Measurements from ENCODE around the gene SPARCL1. TPM values are rescaled to one million over a fixed set of nuclear protein-coding genes. Genes with fewer than 3 reads are reported as not detected.
"Not testable (repeated sequence)": the region's sequence is repeated elsewhere in the genome, so short reads cannot be mapped to it uniquely, and the experiment has no call there.

Gene SPARCL1, protein sequence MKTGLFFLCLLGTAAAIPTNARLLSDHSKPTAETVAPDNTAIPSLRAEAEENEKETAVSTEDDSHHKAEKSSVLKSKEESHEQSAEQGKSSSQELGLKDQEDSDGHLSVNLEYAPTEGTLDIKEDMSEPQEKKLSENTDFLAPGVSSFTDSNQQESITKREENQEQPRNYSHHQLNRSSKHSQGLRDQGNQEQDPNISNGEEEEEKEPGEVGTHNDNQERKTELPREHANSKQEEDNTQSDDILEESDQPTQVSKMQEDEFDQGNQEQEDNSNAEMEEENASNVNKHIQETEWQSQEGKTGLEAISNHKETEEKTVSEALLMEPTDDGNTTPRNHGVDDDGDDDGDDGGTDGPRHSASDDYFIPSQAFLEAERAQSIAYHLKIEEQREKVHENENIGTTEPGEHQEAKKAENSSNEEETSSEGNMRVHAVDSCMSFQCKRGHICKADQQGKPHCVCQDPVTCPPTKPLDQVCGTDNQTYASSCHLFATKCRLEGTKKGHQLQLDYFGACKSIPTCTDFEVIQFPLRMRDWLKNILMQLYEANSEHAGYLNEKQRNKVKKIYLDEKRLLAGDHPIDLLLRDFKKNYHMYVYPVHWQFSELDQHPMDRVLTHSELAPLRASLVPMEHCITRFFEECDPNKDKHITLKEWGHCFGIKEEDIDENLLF
- not detected for polyA plus RNA-seq

DNA sequence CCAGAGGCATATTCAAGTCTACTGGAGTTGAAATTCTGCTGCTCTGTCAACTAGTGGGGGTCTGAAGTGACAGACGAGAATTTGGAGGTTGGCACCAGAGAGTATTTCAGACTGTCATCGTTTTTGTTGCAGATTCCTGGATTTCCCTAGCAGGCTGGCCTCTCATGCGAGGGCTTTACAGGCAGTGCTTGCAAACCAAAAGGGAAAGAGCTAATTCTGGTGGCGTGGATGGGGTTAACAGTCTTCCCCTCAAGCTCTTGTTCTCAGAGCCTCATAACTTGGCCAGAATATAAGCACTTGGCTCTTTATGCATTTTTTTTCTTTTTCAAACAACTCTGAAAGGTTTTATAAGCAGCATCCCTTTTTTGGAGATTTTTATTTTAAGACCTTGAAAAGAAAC is at the start of gene SPARCL1:
TSS of gene SPARCL1 (minus strand) at position 190 of the 400 bp plus-strand sequence. CDS start 29,802 bp downstream, outside the sequence.
- Mint-ChIP-seq H3K36me3 (peaks cover 1% of the 10 kb centered on the region), H3K4me3 (no peak within 1 kb of the TSS), H3K27ac (no peak within 1 kb of the TSS), H3K27me3 (no peaks in the 10 kb centered on the region), H3K4me1 (no peaks in the 10 kb centered on the region), H3K9me3 (peaks cover 3 to 12% (median 5%) of the 10 kb centered on the region in 3 donors)

DNA sequence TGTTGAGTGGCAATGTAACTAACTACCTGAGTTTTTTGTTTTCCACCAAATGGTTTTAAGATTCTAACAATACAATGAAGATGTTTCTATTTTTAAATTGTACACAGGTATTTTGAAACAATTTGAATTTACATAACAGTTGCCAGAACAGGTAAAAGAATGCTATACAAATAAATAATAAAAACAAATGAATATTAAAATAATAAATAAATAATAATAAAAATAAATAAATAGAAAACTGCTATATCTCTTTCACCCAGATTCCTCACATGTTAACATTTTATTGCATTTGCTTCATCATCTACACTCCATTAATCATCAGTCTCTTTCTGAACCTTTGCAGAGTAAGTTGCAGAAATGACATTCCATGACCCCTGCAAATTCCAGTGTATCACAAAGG is 46.8 kb upstream of the SPARCL1 start:
- Mint-ChIP-seq H3K36me3 (no peaks in the 10 kb centered on the region), H3K27ac (no peak overlapping the region), H3K4me1 (no peaks in the 10 kb centered on the region), H3K4me3 (no peak overlapping the region), H3K9me3 (peaks cover 0 to 3% (median 0%) of the 10 kb centered on the region in 3 donors), H3K27me3 (peaks cover 7% of the 10 kb centered on the region)

DNA sequence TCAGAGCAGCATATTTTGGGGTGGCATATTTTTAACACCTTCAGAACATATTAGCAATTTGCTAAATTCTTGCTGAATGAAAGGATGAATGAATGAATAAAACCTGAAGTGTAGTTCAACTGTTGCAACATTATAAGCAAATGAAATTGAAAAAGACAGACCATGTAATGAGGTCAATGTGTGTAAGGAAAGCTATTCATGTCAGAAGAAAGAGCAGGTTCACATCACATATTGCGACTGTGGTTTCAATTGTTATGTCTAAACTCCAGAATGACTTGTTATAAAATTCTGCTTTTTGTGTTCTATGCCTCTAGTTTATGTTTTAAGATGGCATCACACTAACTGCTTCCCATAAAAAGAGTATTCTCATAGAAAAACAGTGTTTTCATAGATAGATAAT is 46.2 kb upstream of the SPARCL1 start:
- Mint-ChIP-seq H3K4me1 (no peaks in the 10 kb centered on the region), H3K36me3 (no peaks in the 10 kb centered on the region), H3K27me3 (peaks cover 7% of the 10 kb centered on the region), H3K27ac (no peak overlapping the region), H3K4me3 (no peak overlapping the region), H3K9me3 (peaks cover 0 to 3% (median 0%) of the 10 kb centered on the region in 3 donors)

DNA sequence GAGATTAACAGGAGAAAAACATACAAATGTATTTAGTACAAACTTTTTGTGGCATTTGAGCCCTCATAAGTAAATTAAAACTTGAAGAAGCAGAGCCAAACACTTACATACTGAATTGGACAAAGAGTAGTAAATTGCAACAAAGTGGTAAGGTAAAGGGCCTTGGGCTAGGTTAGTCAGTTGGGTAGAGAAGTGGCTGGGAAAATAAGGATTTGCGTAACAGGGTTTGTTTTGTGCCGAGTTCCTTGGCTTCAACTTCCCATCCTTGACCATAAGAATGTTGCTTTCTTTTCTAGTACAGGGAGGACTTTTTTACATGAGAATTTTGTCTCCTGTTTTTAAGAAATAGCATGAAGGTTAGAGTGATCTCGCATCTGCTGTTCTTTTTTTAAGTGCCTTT is 45.8 kb upstream of the SPARCL1 start:
- no peaks in the 10 kb centered on the region for H3K4me1 Mint-ChIP-seq
- H3K27ac Mint-ChIP-seq, result no peak overlapping the region
- H3K27me3 Mint-ChIP-seq, result peaks cover 7% of the 10 kb centered on the region
- peaks cover 0 to 3% (median 0%) of the 10 kb centered on the region in 3 donors for H3K9me3 Mint-ChIP-seq
- H3K36me3 Mint-ChIP-seq, result no peaks in the 10 kb centered on the region
- no peak overlapping the region for H3K4me3 Mint-ChIP-seq

DNA sequence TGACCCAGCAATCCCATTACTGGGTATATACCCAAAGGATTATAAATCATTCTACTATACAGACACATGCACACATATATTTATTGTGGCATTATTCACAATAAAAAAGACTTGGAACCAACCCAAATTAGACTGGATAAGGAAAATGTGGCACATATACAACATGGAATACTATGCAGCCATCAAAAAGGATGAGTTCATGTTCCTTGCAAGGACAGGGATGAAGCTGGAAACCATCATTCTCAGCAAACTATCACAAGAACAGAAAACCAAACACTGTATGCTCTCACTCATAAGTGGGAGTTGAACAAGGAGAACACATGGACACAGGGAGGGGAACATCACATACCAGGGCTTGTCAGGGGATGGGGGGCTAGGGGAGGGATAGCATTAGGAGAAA is 45.2 kb upstream of the SPARCL1 start:
- not testable (repeated sequence) for H3K27me3 Mint-ChIP-seq, H3K4me1 Mint-ChIP-seq, H3K4me3 Mint-ChIP-seq, H3K9me3 Mint-ChIP-seq, H3K27ac Mint-ChIP-seq, H3K36me3 Mint-ChIP-seq

DNA sequence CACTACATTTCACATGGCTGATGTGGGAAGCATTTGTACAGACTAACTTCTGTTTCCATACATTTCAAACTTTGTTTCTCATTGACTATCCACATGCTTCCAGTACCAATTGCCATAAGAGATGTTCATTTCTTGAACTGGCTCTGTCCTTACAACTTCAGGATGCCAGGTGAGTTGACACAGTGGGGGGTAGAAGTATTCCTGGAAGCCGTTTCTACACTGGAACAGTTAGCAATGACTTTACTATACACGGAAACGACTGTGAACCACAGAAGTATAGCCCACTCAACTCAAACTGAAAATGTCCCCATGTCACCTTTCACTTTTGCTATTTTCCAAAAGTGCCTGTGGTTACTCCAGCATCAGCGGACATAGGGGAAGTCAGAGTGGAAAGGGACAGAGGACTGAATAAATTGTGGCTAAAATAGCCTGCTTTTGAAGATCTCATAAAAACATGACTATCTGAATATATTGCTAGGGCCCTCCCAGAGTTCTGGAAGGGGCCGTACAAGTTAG is 41.2 kb upstream of the SPARCL1 start:
- H3K27ac Mint-ChIP-seq, result no peak overlapping the region

DNA sequence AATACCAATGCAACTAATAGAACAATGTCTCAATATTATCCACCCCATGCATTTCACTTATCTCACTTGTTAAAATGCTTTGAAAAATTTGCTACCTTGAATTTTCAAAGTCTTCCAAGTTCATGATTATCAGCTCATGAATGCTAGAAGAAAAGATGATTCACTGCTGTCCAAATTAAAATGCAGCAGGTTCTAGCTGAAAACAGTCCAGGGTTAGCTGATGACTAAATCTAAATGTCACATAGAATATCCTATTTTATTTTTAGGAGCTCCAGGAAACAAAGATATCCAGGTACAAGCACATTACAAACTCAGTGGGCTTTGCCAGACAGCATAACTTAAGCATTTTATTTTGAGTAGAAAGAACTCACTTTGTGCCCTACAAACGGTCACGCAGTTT is 38.0 kb upstream of the SPARCL1 start:
- Mint-ChIP-seq H3K4me1 (no peaks in the 10 kb centered on the region), H3K9me3 (no peaks in the 10 kb centered on the region), H3K36me3 (no peaks in the 10 kb centered on the region), H3K27me3 (peaks cover 3% of the 10 kb centered on the region), H3K27ac (no peak overlapping the region), H3K4me3 (no peak overlapping the region)

More for the DNA sequence above, 41.2 kb upstream of the SPARCL1 start:
- Mint-ChIP-seq H3K9me3 (peaks cover 0 to 3% (median 0%) of the 10 kb centered on the region in 3 donors), H3K27me3 (peaks cover 3% of the 10 kb centered on the region), H3K4me1 (no peaks in the 10 kb centered on the region), H3K4me3 (no peak overlapping the region), H3K36me3 (no peaks in the 10 kb centered on the region)

DNA sequence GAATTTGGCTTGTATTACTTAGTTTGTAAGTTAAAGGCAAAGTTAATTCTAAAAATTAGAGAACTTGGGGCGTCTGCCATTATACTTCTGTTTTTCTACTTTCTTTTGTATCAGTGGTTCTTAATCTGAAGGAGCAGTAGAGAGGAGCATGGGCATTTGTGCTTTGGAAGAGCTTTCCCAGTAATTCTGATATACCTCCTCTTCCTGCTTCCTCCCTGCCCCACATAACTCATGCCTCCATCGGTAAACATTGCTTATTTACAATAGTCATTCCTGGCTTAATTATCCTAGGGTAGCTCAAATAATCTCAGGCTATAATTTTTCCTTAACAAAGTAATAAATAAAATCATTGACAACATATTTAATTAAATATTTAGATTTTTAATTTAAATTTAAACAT is 37.1 kb upstream of the SPARCL1 start:
- no peaks in the 10 kb centered on the region for H3K36me3 Mint-ChIP-seq
- no peaks in the 10 kb centered on the region for H3K9me3 Mint-ChIP-seq
- H3K27ac Mint-ChIP-seq, result no peak overlapping the region
- H3K27me3 Mint-ChIP-seq, result peaks cover 3% of the 10 kb centered on the region
- H3K4me3 Mint-ChIP-seq, result no peak overlapping the region
- no peaks in the 10 kb centered on the region for H3K4me1 Mint-ChIP-seq

DNA sequence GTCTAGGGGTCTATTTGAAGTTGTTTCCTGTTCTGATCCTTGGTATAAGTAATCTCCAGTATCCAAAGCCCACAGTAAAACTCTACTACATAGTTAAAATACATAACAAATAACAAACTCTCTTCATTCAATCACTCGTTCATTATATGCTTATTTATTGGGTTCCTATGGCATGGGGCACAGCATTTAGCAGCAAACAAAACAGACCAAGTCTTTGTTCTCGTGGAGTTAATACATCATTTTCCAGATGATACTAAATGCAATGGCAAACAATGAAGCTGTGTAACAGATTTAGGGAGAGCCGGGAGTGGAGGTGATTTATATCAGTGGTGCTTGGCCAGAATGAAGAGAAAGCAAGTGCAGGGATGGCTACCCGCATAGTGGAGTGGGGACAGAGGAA is 36.6 kb upstream of the SPARCL1 start:
- Mint-ChIP-seq H3K27ac (peak overlapping the region in 1 of 3 donors; percentile 64), H3K27me3 (peaks cover 7% of the 10 kb centered on the region), H3K36me3 (no peaks in the 10 kb centered on the region), H3K4me1 (no peaks in the 10 kb centered on the region), H3K4me3 (no peak overlapping the region), H3K9me3 (no peaks in the 10 kb centered on the region)

DNA sequence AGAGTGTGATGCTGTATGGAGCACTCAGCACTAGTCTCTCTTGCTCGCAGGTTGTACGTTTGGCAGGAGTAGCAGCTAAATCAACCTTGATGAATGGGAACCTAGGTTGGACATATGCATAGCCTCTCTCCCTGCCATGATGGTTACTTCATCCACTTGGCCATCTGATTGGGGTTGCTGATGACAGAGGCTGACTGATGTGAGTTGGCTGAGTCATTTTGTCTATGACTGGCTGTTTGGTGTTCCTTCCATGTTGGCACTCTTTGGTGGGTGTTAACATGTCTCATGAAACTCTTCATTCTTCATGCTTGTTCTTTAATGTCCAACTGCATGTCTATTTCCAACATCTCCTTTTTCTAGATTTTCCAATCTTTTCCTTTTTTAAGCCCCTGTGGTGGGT is 31.6 kb upstream of the SPARCL1 start:
- Mint-ChIP-seq H3K27me3 (peaks cover 5% of the 10 kb centered on the region), H3K36me3 (no peaks in the 10 kb centered on the region), H3K4me3 (no peak overlapping the region), H3K9me3 (no peaks in the 10 kb centered on the region), H3K4me1 (peaks cover 4 to 7% (median 4%) of the 10 kb centered on the region in 3 donors), H3K27ac (no peak overlapping the region)

DNA sequence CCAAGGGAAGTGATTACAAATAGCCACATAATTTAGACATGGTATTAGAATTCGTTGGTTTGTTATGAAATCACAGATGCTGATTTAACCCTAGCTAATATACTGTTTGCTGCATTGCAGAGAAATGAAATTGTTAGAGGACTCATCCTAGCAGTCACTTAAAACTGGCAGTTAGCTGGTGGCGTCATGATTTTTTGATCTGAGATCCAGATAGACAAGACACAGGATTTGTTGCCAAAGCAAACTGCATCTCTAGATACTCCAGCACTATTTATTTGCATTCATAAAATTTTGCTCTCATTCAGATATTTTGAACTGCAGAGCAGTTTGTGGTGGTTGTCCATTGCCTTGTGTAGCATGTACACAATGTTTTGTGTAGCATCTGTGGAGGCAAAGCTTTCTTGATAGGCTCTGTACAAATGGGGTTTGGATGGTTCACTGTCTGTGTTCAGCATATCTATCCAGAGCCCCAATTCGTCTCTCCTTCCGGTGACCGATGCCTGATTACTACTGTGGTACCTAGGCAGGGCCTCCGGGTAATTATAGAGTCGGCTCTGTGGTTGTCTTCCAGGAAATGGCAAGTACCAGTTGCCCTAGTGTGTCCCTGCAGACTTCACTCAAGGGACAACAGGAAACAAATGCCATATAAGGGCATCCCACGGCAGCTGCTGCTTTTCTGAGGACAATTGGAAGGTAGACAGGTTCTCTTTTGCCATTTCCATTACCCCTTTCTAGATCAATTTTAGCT is 30.1 kb upstream of the SPARCL1 start:
- Mint-ChIP-seq H3K9me3 (no peaks in the 10 kb centered on the region), H3K27ac (no peak overlapping the region), H3K4me3 (peak overlapping the region in 2 of 4 donors; percentile 26 to 39), H3K36me3 (no peaks in the 10 kb centered on the region), H3K27me3 (peaks cover 5% of the 10 kb centered on the region), H3K4me1 (peaks cover 4 to 7% (median 4%) of the 10 kb centered on the region in 3 donors)

DNA sequence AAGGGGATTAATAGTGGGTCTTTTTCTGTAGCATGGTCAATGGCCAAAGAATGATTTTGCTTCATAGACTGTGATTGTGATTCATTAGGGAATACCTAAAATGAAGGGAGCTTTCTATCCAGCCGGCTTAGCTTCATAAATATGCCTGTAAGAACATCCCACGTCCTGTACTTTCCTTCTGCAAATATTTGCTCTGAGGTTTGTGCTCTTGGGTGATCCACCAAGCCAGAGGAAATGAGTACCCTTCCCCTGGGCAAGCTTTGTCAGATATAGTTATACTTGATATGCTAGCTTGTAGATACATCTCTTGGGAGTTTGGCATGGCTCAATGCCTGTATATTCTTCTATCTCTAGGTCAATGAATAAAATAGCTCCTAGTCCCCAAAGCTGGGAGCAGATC is 28.2 kb upstream of the SPARCL1 start:
- no peak overlapping the region for H3K27ac Mint-ChIP-seq

DNA sequence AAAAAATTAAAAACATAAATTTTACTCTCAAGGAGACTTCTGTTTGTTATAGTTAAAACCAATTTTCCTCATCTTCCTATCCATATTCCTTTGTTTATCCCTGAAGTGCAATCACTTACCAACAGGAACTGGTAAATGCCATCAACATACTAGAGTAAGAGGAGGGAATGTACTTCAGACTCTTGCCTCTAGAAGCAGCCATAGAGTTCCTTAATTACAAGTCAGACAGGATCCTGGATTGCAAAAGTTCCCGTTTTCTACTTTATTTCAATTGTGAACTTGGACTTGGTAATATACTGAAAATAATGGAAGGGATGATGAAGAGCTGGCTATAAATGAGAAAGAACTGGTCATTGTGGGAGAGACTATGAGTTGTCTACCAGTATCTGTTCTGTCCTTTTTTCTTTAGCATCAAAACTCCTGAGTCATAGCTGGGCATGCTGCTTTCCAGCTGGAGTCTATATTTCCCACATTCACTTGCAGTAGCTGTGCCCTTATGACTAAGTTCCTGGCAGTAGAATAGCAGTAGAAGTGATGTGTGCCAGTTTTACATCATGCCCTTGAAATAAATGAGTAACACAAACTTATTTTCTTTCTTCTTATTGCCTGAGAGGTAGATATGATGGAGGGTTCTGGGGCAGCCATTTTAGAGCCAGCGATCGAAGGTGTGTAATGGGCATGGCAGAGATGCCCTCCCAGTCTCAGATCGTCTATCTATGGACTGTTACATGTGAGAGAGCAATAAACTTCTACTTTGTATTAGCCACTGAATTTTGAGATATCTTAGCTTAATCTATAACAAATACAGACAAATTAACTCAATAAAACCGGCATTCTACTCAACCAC is 26.8 kb upstream of the SPARCL1 start:
- Mint-ChIP-seq H3K36me3 (no peaks in the 10 kb centered on the region), H3K27ac (no peak overlapping the region), H3K4me3 (no peak overlapping the region), H3K27me3 (peaks cover 2% of the 10 kb centered on the region), H3K9me3 (no peaks in the 10 kb centered on the region), H3K4me1 (peaks cover 4 to 7% (median 4%) of the 10 kb centered on the region in 3 donors)

More for the DNA sequence above, 28.2 kb upstream of the SPARCL1 start:
- Mint-ChIP-seq H3K36me3 (no peaks in the 10 kb centered on the region), H3K4me3 (no peak overlapping the region), H3K4me1 (peaks cover 4 to 7% (median 4%) of the 10 kb centered on the region in 3 donors), H3K27me3 (peaks cover 5% of the 10 kb centered on the region), H3K9me3 (no peaks in the 10 kb centered on the region)

DNA sequence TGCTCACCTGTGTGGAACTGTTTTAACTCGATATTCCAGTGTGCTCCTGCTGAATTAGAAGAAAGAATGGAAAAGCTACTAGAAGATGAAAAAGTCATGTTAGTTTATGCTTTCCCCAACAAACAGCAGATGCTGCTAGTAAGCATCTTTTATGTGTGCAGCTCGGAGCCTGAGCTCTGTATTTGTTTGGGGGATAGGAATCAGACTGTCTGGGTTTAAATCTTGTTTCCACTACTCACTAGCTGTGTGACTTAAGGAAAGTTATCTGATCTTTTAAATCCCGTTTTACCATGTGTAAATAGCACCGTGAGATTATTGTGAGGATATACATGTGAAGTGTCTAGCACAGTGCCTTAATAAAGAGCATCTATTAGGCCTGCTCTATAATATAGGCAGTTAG is 24.0 kb upstream of the SPARCL1 start:
- Mint-ChIP-seq H3K4me3 (no peak overlapping the region), H3K27ac (no peak overlapping the region), H3K4me1 (no peaks in the 10 kb centered on the region), H3K36me3 (no peaks in the 10 kb centered on the region), H3K27me3 (no peaks in the 10 kb centered on the region), H3K9me3 (no peaks in the 10 kb centered on the region)

Measured in IgD-negative memory B cell (primary cell).